GDM1 (cell line): ENCODE data around the gene EPC2.
"Not testable (repeated sequence)": the region's sequence is repeated elsewhere in the genome, so short reads cannot be mapped to it uniquely, and the experiment has no call there.

Source experiments
- DNase-seq: peaks from one replicate; lab custom pipeline; 2025; lab: John Stamatoyannopoulos, UW

Gene EPC2

GRCh38 chr2:148721991-148722777 is 77.6 kb downstream of the EPC2 start:
- no peak for DNase-seq

- no peak for DNase-seq
These were observed 81.0 kb downstream of the EPC2 start for GRCh38 chr2:148725564-148725963.

- DNase-seq, result no peak
These were observed 81.7 kb downstream of the EPC2 start for GRCh38 chr2:148726228-148726627.

GRCh38 chr2:148730085-148730484 is 85.5 kb downstream of the EPC2 start:
- no peak for DNase-seq

GRCh38 chr2:148737742-148738141 is 93.2 kb downstream of the EPC2 start:
- DNase-seq, result no peak

- no peak for DNase-seq
These were observed 95.0 kb downstream of the EPC2 start for GRCh38 chr2:148739454-148740105.

- no peak for DNase-seq
These were observed 97.8 kb downstream of the EPC2 start for GRCh38 chr2:148742373-148742772.

GRCh38 chr2:148745151-148745851 is 100.8 kb downstream of the EPC2 start:
- no peak for DNase-seq

GRCh38 chr2:148746973-148747372 is 102.4 kb downstream of the EPC2 start:
- DNase-seq, result no peak

GRCh38 chr2:148751907-148752306 is 107.4 kb downstream of the EPC2 start:
- no peak for DNase-seq

- DNase-seq, result no peak
These were observed 108.4 kb downstream of the EPC2 start for GRCh38 chr2:148752977-148753376.

- no peak for DNase-seq
These were observed 110.3 kb downstream of the EPC2 start for GRCh38 chr2:148754864-148755263.

- DNase-seq, result no peak
These were observed 111.9 kb downstream of the EPC2 start for GRCh38 chr2:148756292-148756975.

GRCh38 chr2:148764815-148765214 is 120.3 kb downstream of the EPC2 start:
- no peak for DNase-seq

- no peak for DNase-seq
These were observed 125.5 kb downstream of the EPC2 start for GRCh38 chr2:148770047-148770446.

GRCh38 chr2:148781544-148781943 is 137.0 kb downstream of the EPC2 start:
- no peak for DNase-seq

- no peak for DNase-seq
These were observed 144.5 kb downstream of the EPC2 start for GRCh38 chr2:148789059-148789458.

- DNase-seq, result not testable (repeated sequence)
These were observed 145.6 kb downstream of the EPC2 start for GRCh38 chr2:148790172-148790571.

- DNase-seq, result no peak
These were observed 150.0 kb downstream of the EPC2 start for GRCh38 chr2:148794558-148794957.

- no peak for DNase-seq
These were observed 152.4 kb downstream of the EPC2 start for GRCh38 chr2:148796735-148797512.

GRCh38 chr2:148802448-148803220 is 158.1 kb downstream of the EPC2 start:
- no peak for DNase-seq
